ENCODE results near the gene TENM4.

The TENM4 gene

DNA sequence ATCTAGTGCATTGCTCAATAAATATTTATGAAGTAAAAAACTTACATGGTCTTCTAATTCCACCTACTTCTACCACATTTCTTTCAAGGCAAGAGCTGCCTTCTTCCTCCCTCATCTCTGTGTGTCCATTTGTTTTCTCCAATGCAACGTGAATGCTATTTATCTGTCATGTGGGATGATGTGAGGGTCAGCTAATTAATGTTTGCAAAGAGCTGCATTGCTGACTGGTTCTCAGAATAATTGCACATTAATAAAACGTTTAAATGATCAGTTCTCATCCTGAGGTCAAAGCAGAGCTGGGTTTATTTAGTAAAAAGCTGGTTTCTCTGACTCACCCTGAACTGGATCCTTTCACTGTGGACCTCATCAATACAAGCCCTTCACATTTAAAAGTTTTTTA is 8.7 kb downstream of the TENM4 start:
- TF ChIP-seq CTCF (conservative IDR thresholded peaks at IDR 0.05; ENCODE audit: low read depth, low read length) = no peak
- no peak for DNase-seq (ENCODE audit: low read depth)
- H3K4me3 ChIP-seq (ENCODE audit: low read depth, low read length) = no peak overlapping the region

GRCh38 chr11:79431535-79431934 is 9.3 kb downstream of the TENM4 start:
- no peak overlapping the region for H3K4me3 ChIP-seq (ENCODE audit: low read depth, low read length)
- DNase-seq (ENCODE audit: low read depth) = no peak
- no peak for TF ChIP-seq CTCF (conservative IDR thresholded peaks at IDR 0.05; ENCODE audit: low read depth, low read length)

DNA sequence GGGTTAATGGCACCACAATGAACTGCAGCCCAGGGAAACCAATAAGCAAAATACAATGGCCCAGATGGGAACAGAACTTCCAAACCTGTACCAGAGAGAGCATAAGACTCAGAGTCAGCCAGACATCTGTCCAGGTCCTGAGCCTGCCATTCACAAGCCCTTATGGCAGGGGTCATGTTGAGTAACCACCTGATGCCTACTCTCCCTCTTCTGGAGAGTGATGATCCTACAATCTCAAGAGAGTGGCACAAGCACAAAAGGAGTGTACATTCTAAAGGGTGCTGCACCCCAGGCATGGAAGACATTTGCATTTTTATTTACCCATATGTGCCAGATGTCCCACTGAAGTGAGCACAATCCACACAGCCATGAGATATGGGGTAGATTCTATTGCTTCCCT is 10.6 kb downstream of the TENM4 start:
- no peak overlapping the region for H3K4me3 ChIP-seq (ENCODE audit: low read depth, low read length)
- DNase-seq (ENCODE audit: low read depth) = no peak
- TF ChIP-seq CTCF (conservative IDR thresholded peaks at IDR 0.05; ENCODE audit: low read depth, low read length) = no peak

- no peak for DNase-seq (ENCODE audit: low read depth)
- TF ChIP-seq CTCF (conservative IDR thresholded peaks at IDR 0.05; ENCODE audit: low read depth, low read length) = no peak
- H3K4me3 ChIP-seq (ENCODE audit: low read depth, low read length) = no peak overlapping the region
Measured at GRCh38 chr11:79428406-79428805, 12.4 kb downstream of the TENM4 start.

GRCh38 chr11:79427611-79428327 is 13.1 kb downstream of the TENM4 start:
- no peak for DNase-seq (ENCODE audit: low read depth)
- no peak overlapping the region for H3K4me3 ChIP-seq (ENCODE audit: low read depth, low read length)
- TF ChIP-seq CTCF (conservative IDR thresholded peaks at IDR 0.05; ENCODE audit: low read depth, low read length) = no peak

DNA sequence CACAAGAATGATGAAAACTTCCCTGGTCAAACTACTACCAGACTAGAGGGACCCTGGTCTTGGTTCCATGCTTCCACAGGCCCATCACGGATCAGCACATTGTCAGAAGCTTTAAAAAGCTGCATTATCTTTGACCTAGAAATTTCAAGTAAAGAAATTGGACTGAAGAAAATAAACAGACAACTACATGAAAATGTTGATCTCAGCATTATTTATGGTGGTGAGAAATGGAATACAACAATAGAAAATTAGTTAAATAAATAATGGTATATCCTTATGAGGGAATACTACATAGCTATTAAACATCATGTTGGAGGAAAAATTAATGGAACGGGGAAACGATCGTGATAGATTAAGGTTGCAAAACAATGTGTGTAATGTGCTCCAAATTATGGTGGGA is 13.7 kb downstream of the TENM4 start:
- DNase-seq (ENCODE audit: low read depth) = no peak
- no peak for TF ChIP-seq CTCF (conservative IDR thresholded peaks at IDR 0.05; ENCODE audit: low read depth, low read length)
- no peak overlapping the region for H3K4me3 ChIP-seq (ENCODE audit: low read depth, low read length)

- no peak overlapping the region for H3K4me3 ChIP-seq (ENCODE audit: low read depth, low read length)
- no peak for TF ChIP-seq CTCF (conservative IDR thresholded peaks at IDR 0.05; ENCODE audit: low read depth, low read length)
- DNase-seq (ENCODE audit: low read depth) = no peak
Measured at GRCh38 chr11:79425463-79425862, 15.4 kb downstream of the TENM4 start.

Measured in choroid plexus epithelial cell (primary cell).